Esophagus muscularis mucosa (tissue), 4 donors: ENCODE measurements around the gene EGR4.

ENCODE experiments used
- EP300 ChIP-seq: sonication (generic); formaldehyde crosslinking; IDR thresholded peaks from one replicate; pipeline ENCODE4 v1.6.1; 2017; ENCODE audit warnings: antibody characterized with exemption
- POLR2A ChIP-seq: fragments of 450-650 bp; IDR thresholded peaks from one replicate; pipeline ENCODE4 v1.6.1; 2017; ENCODE audit warnings: antibody characterized with exemption, moderate library complexity, mild to moderate bottlenecking, low read depth
- POLR2AphosphoS5 ChIP-seq, 2 donors: sonication (generic); formaldehyde crosslinking; IDR thresholded peaks; one replicate each; pipeline ENCODE4 v1.6.1; 2017; ENCODE audit warnings: antibody characterized with exemption in 2 of 2
- TF ChIP-seq, protein P1 (sequence below), 3 experiments: fragments of 200-600 bp in 2 of 3; fragments of 450-650 bp in 1 of 3; sonication (generic) in 2 of 3; IDR thresholded peaks; one replicate each; pipeline ENCODE4 v1.5.1; 2017 to 2019; ENCODE audit warnings: antibody characterized with exemption in 3 of 3, mild to moderate bottlenecking in 2 of 3, moderate library complexity in 1 of 3

- TF ChIP-seq, protein P1, sequence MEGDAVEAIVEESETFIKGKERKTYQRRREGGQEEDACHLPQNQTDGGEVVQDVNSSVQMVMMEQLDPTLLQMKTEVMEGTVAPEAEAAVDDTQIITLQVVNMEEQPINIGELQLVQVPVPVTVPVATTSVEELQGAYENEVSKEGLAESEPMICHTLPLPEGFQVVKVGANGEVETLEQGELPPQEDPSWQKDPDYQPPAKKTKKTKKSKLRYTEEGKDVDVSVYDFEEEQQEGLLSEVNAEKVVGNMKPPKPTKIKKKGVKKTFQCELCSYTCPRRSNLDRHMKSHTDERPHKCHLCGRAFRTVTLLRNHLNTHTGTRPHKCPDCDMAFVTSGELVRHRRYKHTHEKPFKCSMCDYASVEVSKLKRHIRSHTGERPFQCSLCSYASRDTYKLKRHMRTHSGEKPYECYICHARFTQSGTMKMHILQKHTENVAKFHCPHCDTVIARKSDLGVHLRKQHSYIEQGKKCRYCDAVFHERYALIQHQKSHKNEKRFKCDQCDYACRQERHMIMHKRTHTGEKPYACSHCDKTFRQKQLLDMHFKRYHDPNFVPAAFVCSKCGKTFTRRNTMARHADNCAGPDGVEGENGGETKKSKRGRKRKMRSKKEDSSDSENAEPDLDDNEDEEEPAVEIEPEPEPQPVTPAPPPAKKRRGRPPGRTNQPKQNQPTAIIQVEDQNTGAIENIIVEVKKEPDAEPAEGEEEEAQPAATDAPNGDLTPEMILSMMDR (IDR thresholded peaks at IDR 0.05) = no peak
- TF ChIP-seq EP300 (no peak), POLR2A (no peak), POLR2AphosphoS5 (IDR thresholded peaks at IDR 0.05) (no peak)
These were observed 30.2 kb upstream of the EGR4 start for GRCh38 chr2:73323551-73323950.
